Ishikawa (cell line): ENCODE results near the gene PRKN.

Source experiments
- CEBPB ChIP-seq: IDR thresholded peaks from 2 replicates; pipeline ENCODE4 v1.6.1; 2012
- CREB1 ChIP-seq: IDR thresholded peaks from 2 replicates; pipeline ENCODE4 v1.6.1; 2012; ENCODE audit warnings: low read depth
- EGR1 ChIP-seq: IDR thresholded peaks from 2 replicates; pipeline ENCODE4 v1.6.1; 2012
- EP300 ChIP-seq: IDR thresholded peaks from 2 replicates; pipeline ENCODE4 v1.6.1; 2012; ENCODE audit warnings: borderline replicate concordance
- FOXM1 ChIP-seq: IDR thresholded peaks from 2 replicates; pipeline ENCODE4 v1.6.1; 2012; ENCODE audit warnings: low read depth, borderline replicate concordance
- MAX ChIP-seq: IDR thresholded peaks from 2 replicates; pipeline ENCODE4 v1.6.1; 2012
- NFIC ChIP-seq: IDR thresholded peaks from 2 replicates; pipeline ENCODE4 v1.6.1; 2012
- RAD21 ChIP-seq: IDR thresholded peaks from 2 replicates; pipeline ENCODE4 v1.6.1; 2012; ENCODE audit warnings: low read depth
- REST ChIP-seq: IDR thresholded peaks from 2 replicates; pipeline ENCODE4 v1.6.1; 2012; ENCODE audit warnings: low read depth, mild to moderate bottlenecking
- TAF1 ChIP-seq: IDR thresholded peaks from 2 replicates; pipeline ENCODE4 v1.6.1; 2012; ENCODE audit warnings: low read depth, mild to moderate bottlenecking
- TCF12 ChIP-seq: IDR thresholded peaks from 2 replicates; pipeline ENCODE4 v1.6.1; 2012; ENCODE audit warnings: low read depth
- TEAD4 ChIP-seq: IDR thresholded peaks from 2 replicates; pipeline ENCODE4 v1.6.1; 2012
- USF1 ChIP-seq: IDR thresholded peaks from 2 replicates; pipeline ENCODE4 v1.6.1; 2012
- YY1 ChIP-seq: IDR thresholded peaks from 2 replicates; pipeline ENCODE4 v1.6.1; 2012; ENCODE audit warnings: low read depth
- ZBTB7A ChIP-seq: IDR thresholded peaks from 2 replicates; pipeline ENCODE4 v1.6.1; 2012; ENCODE audit warnings: low read depth

PRKN gene

GRCh38 chr6:162681447-162681846, 46.1 kb downstream of the PRKN start:
- TF ChIP-seq EGR1 (no peak), TAF1 (no peak), ZBTB7A (no peak), CEBPB (no peak), TEAD4 (no peak), YY1 (no peak), TCF12 (no peak), CREB1 (no peak), EP300 (no peak), USF1 (no peak), REST (no peak), RAD21 (no peak), FOXM1 (no peak)

- TF ChIP-seq CREB1 (no peak), FOXM1 (no peak), ZBTB7A (no peak), YY1 (no peak), MAX (no peak), USF1 (no peak), EP300 (no peak), TCF12 (no peak), TAF1 (no peak), REST (no peak), EGR1 (no peak), NFIC (no peak), CEBPB (no peak), RAD21 (no peak), TEAD4 (no peak)
These were observed 46.7 kb downstream of the PRKN start for GRCh38 chr6:162680871-162681270.

- no peak for TF ChIP-seq TAF1
- TF ChIP-seq CEBPB: no peak
- no peak for TF ChIP-seq TEAD4
- no peak for TF ChIP-seq EGR1
- no peak for TF ChIP-seq RAD21
- TF ChIP-seq MAX: no peak
- TF ChIP-seq USF1: no peak
- no peak for TF ChIP-seq FOXM1
- no peak for TF ChIP-seq YY1
These were observed 47.2 kb downstream of the PRKN start for GRCh38 chr6:162680367-162680766.

GRCh38 chr6:162679681-162680080, 47.9 kb downstream of the PRKN start:
- TF ChIP-seq MAX: no peak
- no peak for TF ChIP-seq TAF1
- TF ChIP-seq ZBTB7A: no peak
- no peak for TF ChIP-seq TEAD4
- no peak for TF ChIP-seq RAD21
- TF ChIP-seq USF1: no peak
- no peak for TF ChIP-seq EGR1
- no peak for TF ChIP-seq NFIC
- TF ChIP-seq CEBPB: no peak
- no peak for TF ChIP-seq YY1
- TF ChIP-seq CREB1: no peak
- TF ChIP-seq EP300: no peak
- TF ChIP-seq TCF12: no peak
- TF ChIP-seq REST: no peak
